22Rv1 (cell line): ENCODE results near the gene CCL19.

Experiments
- ZFX ChIP-seq: fragments of 450-650 bp; IDR thresholded peaks from 2 replicates; pipeline ENCODE4 v1.6.1; 2017; ENCODE audit warnings: antibody characterized with exemption, borderline replicate concordance
- TF ChIP-seq, protein P1 (sequence below): fragments of 450-650 bp; IDR thresholded peaks from 2 replicates; pipeline ENCODE4 v1.5.1; 2017; ENCODE audit warnings: mild to moderate bottlenecking

DNA sequence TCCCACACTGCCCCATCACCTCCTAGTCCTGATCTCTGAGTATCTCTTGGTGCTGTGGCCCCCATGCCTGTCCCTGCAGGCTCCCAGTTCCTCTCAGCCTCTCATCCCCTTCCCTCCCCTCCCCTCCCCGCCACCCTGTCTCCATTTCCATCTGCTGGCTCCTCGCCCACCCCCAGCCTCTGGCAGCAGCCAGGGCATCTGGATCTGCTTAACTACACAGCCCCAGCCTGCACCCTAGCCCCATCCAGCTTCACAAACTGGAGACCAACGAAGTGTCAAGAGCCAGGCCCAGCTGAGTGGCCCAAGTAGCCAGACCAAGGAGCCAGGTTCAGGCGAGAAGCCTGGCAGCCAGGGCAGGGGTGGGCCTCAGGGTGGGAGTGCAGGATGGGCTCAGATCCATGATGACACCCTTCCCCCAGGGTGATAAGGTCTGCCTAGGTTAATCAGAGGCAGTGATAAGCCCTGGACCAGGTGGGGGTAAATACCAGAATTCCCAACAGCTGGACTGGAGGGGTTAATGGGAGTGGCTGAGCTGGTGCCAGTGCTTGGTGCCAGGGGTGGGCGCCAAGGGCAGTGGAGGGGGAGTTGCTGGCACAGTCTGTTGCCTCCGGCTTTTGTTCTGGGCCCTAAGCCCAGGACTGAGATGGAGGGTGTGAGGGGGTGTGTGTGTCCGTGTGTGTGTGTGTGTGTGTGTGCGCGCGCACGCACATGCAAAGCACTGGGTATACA is 36.6 kb downstream of the CCL19 start:
- TF ChIP-seq, protein P1, sequence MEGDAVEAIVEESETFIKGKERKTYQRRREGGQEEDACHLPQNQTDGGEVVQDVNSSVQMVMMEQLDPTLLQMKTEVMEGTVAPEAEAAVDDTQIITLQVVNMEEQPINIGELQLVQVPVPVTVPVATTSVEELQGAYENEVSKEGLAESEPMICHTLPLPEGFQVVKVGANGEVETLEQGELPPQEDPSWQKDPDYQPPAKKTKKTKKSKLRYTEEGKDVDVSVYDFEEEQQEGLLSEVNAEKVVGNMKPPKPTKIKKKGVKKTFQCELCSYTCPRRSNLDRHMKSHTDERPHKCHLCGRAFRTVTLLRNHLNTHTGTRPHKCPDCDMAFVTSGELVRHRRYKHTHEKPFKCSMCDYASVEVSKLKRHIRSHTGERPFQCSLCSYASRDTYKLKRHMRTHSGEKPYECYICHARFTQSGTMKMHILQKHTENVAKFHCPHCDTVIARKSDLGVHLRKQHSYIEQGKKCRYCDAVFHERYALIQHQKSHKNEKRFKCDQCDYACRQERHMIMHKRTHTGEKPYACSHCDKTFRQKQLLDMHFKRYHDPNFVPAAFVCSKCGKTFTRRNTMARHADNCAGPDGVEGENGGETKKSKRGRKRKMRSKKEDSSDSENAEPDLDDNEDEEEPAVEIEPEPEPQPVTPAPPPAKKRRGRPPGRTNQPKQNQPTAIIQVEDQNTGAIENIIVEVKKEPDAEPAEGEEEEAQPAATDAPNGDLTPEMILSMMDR: no peak
- no peak for TF ChIP-seq ZFX
